Esophagus muscularis mucosa (tissue), 4 donors: Measurements from ENCODE around the gene ABCC3.

ENCODE experiments used
- EP300 ChIP-seq: sonication (generic); formaldehyde crosslinking; IDR thresholded peaks from one replicate; pipeline ENCODE4 v1.6.1; 2017; ENCODE audit warnings: antibody characterized with exemption
- POLR2AphosphoS5 ChIP-seq, 2 donors: sonication (generic); formaldehyde crosslinking; IDR thresholded peaks; one replicate each; pipeline ENCODE4 v1.6.1; 2017; ENCODE audit warnings: antibody characterized with exemption in 2 of 2
- TF ChIP-seq, protein P1 (sequence below), 3 experiments: fragments of 200-600 bp in 2 of 3; fragments of 450-650 bp in 1 of 3; sonication (generic) in 2 of 3; IDR thresholded peaks; one replicate each; pipeline ENCODE4 v1.5.1; 2017 to 2019; ENCODE audit warnings: antibody characterized with exemption in 3 of 3, mild to moderate bottlenecking in 2 of 3, moderate library complexity in 1 of 3

DNA sequence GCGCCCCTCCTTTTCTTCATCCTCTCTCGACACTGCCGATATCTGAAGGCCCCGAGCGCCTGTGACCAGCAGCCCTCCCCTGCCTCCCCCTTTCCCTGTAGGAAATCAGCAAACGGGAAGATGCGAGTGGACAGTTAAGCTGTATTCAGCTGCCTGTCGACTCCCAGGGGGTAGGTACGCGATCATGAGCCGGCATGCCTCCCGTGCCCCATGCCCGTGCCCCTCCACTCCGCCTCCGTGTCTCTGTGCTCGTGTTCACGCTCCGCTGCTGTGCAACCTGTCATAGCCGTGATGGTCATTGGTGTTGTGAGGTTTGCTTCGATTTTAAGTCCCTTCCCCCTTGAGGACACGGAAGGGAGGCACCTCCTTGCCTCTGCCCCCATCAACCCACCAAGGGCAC lies 39.8 kb upstream of the ABCC3 start:
- TF ChIP-seq, protein P1, sequence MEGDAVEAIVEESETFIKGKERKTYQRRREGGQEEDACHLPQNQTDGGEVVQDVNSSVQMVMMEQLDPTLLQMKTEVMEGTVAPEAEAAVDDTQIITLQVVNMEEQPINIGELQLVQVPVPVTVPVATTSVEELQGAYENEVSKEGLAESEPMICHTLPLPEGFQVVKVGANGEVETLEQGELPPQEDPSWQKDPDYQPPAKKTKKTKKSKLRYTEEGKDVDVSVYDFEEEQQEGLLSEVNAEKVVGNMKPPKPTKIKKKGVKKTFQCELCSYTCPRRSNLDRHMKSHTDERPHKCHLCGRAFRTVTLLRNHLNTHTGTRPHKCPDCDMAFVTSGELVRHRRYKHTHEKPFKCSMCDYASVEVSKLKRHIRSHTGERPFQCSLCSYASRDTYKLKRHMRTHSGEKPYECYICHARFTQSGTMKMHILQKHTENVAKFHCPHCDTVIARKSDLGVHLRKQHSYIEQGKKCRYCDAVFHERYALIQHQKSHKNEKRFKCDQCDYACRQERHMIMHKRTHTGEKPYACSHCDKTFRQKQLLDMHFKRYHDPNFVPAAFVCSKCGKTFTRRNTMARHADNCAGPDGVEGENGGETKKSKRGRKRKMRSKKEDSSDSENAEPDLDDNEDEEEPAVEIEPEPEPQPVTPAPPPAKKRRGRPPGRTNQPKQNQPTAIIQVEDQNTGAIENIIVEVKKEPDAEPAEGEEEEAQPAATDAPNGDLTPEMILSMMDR (IDR thresholded peaks at IDR 0.05): no peak
- no peak for TF ChIP-seq POLR2AphosphoS5 (IDR thresholded peaks at IDR 0.05)
- TF ChIP-seq EP300: no peak
